Fibroblast of skin of right biceps (primary cell): ENCODE data around the gene SMARCC2.

Experiments used
- DNase-seq: peaks from one replicate; pipeline ENCODE4 v3.0.0-alpha.2; 2013

SMARCC2 gene

DNA sequence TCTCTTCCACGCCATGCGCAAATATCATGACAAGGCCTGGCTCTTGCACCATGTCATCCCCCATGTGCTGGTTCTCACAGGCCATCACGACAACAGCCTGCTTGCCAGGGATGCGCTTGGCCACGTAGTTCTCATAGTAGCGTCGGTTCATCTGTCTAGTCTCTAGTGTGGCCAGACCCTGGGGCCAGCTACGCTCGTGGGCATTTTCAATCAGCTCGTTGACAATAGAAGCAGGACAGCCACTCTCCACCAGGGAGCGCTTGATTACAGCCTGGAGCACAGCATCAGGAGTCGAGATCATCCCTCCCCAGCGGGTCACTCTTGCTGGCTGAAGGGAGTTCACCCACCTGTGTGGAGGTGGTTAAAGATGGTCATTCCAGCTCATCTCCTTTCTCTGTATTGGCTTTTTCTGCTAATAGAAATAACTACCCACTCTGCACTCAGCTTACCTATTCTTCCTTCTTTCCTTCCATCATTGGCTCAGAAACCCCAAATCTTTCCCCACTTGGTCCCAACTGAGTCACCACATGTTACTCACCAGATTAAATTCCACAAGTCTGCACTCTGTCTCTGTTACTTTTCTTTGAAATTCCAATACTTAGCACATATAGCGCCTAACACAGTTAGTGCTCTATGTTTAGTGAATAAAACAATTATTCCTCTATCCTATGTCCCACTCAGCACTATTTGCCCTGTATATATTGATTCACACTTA lies 17.3 kb upstream of the SMARCC2 start:
- peak; percentile 59 for DNase-seq

DNA sequence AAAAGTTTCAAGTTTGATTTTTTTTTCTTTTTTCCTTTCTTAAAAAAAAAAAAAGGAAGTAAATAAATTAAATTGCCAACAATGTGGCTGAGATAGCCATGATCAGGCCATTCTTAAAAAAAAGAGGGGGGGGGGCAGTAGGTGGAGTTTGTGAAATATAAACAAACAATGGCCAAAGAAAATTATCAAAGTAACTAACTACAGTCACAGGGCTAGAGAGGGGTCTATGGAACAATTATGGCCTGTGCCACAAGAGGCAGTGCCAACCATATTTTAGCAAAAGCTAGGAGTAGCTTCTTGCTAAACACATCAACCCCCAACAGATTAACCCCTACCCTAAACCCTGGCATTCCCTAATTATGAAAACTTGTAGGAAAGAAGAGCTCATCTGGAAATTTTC lies 16.2 kb upstream of the SMARCC2 start:
- no peak for DNase-seq

DNA sequence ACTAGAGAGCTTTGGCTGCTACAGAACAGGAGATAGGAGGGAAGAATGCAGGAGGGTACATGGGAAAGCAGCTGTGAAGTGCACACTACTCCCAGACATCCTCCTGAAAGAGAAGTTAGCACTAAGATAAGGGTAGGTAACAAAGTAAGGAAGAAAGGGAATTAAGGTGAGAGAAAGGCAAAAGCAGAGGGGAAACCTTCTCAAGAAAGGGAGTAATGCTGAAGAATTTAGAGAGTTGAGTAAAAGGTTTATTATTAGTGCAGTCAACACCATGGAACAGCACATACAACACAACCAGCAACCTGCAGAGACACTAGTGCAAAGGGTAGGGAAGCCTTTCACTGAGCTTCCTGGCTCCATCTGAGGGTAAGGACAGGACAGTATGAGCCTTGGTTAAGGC lies 15.0 kb upstream of the SMARCC2 start:
- DNase-seq = no peak

DNA sequence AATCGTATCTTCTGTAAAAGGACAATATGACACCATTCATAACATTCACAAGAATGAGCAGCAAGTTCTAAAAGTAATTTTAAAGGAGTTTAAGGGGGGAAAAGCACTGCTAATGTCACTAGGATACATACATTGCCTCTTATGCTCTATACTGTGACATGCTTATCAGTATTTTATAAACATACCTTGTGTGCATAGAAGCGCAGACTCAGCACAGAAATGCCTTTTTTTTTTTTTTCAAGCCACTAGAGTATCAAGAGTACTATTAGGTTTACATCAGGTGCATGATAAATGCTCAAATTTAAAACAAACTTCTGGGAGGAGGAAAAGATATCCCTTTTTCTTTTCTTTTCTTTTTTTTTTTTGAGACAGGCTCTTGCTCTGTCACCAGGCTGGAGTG lies 13.6 kb upstream of the SMARCC2 start:
- no peak for DNase-seq

DNA sequence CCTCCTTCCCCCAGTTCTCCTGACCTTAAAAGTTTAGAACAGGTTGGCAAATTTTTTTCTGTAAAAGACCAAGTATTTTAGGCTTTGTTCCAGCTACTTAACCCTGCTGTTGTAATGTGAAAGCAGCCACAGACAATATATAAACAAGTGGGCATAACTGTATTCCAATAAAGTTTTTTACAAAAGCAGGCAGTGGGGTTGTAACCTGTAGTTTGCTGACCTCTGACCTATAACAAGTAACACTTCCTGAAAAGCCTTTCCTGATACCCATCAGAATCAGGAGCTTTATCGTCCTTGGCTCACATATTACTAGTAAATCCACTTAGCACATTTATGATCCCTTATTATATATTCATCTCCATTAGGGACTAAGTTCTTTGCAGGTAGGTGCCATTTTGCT lies 13.1 kb upstream of the SMARCC2 start:
- no peak for DNase-seq

DNA sequence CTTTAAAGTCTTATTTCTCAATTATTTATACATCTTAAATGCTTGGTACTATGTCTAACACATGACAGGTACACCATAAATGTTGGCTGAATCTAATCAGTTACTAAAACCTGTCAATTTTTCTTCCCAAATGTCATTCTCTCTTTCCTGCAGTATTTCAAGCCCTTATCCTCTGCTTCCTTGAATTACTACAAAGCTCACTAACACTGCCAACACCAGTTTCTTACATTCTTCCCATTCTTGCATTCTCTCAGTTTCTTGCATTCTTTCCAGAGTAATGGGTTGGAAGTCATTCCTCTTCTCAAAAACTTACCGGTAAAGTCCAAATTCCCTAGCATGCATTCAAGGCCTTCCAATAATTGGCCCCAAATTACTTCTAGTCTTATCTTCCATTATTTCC lies 9.6 kb upstream of the SMARCC2 start:
- DNase-seq = no peak

DNA sequence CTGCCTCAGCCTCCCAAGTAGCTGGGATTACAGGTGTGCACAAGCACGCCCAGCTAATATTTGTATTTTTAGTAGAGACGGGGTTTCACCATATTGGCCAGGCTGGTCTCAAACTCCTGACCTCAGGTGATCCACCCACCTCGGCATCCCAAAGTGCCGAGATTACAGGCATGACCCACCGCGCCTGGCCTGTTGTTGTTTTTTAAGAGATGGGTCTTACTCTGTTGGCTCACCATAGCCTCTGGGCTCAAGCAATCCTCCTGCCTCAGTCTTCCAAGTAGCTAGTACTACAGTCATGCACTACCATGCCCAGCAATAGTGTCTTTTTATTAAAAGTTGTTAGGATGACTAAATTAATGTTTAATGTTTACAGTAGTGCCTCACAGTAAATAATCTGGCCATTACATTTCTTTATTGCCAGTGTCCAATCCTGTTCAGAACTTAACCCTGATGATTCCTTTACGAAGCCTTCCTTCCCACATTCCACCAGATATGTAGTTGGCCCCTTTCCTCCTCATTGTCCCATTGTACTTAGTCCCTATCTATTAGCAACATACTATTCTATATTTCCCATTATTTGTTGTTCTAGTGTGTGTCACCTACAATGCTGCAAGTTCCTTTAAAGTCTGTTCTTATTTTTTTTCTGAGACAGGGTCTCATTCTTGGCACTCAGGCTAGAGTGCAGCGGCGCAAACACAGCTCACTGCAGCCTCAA lies 8.8 kb upstream of the SMARCC2 start:
- no peak for DNase-seq

DNA sequence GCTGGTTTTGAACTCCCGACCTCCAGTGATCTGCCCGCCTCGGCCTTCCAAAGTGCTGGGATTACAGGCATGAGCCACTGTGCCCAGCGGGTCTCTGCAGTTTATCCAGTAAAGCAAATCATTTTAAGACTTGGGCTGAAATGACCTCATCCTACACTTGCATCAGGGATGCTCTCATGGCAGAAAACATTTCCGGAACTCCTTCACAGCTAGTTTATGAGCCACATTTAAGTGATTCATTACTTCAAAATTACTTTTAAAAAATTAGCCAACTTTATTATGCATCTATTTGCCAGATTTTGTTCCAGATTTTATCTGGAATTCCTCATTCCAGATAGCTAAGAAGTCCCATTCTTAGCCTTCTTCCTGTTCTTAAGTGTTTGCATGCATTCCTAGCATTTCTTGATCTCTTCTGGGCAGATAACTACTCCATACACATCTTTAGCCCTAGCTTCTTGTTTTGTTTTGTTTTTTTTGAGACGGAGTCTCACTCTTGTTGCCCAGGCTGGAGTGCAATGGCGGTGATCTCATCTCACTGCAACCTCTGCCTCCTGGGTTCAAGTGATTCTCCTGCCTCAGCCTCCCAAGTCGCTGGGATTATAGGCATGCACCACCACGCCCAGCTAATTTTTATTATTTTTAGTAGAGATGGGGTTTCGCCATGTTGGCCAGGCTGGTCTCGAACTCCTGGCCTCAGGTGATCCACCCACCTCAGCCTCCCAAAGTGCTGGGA lies 7.7 kb upstream of the SMARCC2 start:
- peak; percentile 93 for DNase-seq

DNA sequence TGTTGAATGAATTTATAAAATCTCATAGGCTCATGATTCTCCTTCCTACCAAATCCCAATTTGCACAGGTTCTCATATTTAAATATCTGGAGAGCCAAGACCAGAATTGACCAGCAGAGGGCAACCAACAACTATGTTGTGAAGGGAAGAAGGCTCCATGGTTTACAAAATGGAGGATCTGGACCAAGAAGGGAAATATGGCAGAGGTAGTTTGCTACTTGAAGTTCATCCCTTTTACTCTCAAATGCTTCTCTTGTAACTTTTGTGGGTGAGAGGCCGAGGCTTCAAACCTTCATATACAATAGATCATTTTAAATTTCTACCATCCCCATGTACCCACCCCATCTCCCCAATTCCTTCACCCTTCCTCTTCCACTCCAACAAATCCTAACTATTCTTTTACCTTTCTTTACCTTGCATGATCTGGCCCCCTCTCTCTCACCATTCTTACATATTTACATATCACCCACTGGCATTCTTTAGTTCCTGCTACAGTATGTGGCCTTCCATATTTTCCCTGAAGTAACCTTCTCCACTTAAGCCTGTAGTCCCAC lies 3.8 kb upstream of the SMARCC2 start:
- DNase-seq = peak; percentile 83

DNA sequence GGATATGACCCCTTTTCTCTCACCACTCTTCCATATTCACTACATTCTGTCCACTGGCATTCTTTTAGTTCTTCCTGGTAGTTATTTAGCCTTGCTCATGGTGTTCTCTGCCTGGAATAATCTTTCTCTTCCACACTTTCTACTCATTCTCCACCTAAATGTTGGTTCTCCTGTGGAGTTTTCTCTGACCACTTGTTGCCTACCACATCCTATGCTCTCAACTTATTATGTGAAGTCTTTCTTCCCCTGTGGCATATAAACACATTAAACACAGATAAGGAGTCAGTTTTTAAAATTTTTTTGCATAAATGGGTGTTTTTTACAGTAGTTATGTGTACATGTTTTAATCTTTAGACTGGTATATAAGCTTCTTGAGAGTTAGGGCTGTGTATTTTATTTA lies 3.3 kb upstream of the SMARCC2 start:
- no peak for DNase-seq

DNA sequence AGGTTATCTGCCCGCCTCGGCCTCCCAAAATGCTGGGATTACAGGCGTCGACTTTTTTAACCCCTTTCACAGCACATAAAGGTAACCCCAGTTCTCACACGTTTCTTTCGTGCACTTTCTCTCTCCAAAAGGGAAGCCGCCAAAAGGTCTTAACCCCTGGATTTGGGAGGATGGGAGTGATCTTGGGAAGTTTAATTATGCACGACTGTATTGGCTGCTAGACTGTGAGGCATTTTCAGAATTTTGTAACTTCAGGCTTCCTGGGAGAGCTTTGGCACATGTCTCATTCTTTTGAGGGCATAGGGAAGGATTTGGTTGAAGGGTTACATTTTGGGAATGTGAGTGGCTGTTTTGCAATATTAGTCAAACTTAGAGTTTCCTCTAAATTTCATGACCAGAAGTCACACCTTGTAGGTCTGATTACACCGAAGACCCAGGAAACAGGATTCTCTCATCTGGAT lies 1.4 kb upstream of the SMARCC2 start:
- DNase-seq = no peak

DNA sequence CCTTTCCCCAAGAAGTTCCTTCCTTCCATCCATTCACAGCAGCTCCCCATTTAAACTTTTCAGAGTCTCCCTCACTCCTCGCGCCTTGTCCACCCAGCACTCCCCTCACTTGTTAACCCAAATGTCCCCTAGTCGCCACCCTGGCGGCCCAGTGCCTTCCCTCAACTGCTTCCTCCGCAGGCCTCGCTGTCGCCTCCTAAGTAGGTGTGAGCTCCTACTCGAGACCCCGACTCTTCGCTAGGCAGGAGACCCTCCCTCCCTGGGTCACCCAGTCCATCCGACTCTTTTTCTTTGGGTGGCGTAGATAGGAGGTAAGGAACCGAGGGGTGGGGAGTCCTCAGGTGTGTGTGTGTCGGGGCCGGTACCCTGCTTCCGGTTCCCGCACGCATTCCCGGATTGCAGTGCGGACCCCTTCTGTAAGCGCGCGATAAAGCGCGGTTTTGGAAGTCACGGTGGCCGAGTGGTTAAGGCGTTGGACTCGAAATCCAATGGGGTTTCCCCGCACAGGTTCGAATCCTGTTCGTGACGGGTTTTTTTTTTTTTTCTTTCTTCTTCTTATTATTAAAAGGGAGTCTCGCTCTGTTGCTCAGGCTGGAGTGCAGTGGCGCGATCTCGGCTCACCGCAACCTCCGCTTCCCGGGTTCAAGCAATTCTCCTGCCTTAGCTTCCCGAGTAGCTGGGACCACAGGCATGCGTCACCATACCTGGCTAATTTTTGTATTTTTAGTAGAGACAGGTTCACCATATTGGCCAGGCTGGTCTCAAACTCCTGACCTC lies 823 bp upstream of the SMARCC2 start:
- peak; percentile 89 for DNase-seq

DNA sequence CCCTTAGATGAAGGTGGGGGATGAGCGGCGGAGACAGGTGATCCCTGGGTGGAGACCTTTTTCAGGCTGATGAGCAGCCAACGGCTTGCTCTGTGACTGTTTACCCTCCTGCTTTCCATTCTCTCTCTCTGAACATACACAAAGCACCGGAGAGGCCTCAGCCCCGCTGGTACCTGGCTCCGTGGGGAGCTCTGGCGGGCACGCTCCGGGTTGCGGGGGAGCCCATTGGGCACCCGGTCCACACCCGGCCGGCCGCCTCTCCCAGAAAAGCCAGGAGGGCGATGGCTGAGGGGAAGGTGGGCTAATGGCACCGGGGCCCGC lies 545 bp downstream of the SMARCC2 start:
- DNase-seq = no peak

DNA sequence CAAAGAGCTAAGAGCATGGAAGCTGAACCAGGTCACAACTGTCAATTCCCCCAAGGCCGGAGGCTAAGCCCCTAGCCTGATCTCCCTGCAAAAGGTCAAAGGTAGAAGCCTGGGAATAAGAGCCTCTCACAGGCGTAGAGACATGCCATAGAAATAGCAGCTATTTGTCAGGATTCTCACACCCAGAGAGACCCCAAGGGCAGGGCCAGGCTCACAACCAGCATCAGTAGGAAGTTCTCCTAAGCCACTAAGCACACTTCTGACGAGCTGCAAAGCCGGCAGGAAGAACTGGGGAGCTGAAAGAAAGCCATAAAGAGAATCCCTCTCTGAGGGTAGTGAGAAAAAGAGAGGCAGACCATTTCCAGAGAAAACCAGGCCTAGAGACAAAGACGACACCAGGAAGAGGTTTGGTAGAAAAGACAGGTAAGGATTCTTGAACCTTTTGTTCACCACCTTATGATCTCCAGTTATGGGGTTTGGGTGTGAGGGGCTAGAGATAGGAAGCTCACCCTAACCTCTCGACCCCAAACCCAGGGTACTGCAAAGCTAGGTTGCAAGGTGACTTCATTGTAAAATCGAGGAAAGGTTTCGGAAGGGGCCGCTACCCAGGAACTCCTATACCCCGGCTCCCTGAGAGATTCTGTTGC lies 1.0 kb downstream of the SMARCC2 start:
- no peak for DNase-seq

DNA sequence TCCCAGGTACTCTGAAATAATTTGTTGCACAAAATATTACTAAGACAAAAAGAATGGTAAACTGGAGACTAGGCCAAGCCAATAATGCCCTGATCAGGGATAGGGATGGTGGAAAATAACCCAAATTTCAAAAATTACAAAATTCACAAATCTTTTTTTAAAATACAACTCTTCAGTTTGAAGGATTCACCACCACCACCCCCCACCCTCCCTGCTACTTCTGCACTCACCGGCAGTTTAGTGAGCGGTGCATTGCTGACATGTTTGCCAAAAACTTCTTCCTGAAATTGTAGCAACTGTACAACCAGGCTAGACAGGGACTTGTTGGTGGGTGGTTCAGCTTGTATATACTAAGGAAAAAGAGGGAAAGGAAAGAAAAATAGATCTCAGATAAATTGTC lies 2.3 kb downstream of the SMARCC2 start:
- no peak for DNase-seq

DNA sequence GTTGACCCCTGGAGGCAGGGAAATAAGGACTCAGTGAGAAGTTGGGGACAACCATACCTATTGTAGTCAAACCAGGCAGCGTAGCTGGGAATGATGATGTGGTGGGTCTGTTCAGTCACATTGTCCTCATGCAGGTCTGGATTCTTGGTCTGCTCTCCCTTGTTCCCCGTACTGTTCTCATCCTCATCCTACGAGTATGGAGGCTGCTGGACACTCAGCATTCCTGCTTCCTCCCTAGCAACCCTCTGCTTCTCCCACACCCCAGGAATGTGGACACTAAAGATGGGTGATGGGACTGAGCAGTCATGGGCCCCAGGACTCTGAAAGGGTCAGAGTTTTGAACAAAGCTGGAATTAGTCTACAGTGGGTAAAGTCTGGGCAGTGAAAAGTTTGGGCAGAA lies 10.9 kb downstream of the SMARCC2 start:
- DNase-seq = no peak

DNA sequence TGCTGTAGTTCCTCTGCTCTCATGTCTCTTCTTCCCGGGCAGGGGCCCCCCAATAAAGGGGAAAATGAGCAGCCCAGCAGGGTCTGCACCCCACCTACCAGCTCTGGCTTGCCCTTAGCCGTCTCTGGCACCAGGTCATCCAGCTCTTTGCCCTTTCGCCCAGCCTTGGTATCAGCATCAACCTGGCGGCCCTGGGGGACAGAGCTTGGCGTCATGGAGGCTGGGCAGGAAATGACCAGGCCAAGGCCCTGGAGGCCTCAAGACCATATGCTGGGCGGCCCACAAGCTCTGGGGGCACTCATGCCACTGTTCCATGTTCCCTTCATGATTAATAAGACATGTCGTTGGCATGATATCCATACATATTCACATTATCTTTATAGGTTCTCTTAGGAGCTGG lies 16.4 kb downstream of the SMARCC2 start:
- no peak for DNase-seq

DNA sequence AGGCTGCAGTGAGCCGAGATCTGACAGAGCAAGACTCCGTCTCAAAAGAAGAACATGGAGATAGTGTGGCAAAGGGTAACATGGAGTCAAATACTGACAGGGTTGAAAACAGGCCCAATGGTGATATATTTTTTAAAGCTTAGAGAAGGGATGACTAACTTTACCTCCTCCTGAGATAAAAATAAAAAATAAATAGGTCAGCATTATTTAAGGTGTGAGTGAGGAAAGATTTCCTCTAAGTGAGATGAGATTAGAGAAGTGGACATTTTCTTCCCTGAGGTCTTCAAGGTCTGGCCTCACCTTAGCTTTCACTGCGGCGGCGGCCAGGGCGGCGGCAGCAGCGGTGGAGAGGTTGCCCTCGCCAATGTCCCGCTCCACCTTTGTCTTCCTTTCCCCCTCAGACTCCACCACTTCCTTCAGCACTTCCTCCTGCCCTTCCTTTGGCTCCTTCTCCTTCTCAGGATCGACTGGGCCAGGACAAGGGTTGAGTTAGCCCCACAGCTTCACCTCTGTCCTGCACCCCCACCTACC lies 20.0 kb downstream of the SMARCC2 start:
- DNase-seq = no peak

DNA sequence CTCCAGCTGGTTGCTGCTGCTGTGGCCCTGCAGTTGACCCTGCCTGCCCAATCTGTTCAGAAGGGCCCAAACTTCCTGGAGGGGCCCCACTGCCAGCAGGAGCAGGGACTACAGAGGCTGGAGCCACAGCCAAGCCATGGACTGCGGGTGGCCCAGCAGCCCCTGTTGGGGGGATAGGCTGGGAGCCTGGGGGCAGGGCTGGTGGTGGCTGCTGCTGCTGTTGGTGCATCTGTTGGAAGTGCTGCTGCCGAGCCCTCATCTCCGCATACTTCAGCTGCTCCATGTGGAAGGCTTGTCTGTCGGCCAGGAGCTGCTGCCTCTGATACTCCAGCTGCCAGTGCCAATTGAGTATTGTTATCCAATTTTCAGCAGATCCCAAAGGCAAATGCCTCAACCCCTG lies 23.9 kb downstream of the SMARCC2 start:
- DNase-seq = no peak

DNA sequence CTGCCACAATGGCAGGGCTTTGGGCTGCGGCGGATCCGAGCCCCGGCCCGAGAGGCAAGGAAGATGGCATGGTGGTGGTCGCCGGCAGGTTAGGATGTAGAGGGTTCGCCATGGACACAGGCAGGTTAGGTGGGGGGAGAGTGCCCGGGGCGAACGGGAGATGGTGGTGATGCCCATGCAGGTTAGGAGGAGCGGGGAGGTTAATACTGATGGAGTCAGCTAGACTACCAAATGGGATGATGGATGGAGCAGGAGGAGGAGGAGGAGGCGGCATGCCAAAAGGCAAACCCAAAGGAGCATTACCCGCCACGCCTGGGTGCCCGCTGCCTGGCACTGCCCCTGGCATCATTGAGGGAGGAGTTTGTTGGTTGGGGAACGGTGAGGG lies 24.9 kb downstream of the SMARCC2 start:
- no peak for DNase-seq

DNA sequence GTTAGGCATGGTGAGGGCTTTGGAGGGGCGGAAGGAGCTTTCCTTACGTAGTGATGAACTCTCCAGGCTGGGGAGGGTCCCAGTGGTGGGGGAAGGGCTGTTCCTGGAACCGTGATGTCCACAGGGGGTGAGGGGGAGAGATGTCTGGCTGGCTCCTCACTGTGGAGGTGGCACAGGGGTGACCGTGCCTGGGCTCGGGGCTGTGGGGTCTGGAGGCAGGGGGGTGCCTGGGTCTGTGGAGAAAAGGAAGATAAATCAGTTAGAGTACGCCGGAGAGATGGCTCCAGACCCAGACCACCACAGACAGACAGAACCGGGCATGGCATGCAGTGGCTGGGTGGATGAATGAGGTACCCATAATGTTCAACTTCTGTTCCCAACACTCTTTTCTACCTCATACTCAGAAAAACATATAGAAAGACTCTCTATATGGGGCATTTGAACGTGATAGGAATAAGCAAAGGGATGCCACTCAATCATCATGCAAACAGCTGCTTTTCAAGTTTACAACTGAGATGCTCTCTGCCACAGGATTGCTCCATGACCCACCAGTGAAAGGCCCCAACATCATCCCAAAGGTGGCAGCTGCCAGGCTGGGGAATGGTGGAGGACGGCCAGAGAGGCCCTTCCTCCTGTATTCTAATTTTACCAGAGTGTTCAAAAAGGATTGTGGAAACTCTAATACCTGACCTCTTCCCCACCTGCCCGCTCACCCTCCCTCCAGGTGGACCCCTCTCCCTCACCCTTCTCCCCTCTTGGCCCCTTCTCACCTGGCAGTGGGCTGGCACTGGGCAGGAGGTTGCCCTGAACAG lies 25.5 kb downstream of the SMARCC2 start:
- no peak for DNase-seq
